Bronchial epithelial cell (primary cell): ENCODE data around the gene RNF44. TPM values are rescaled to one million over a fixed set of nuclear protein-coding genes. Genes with fewer than 3 reads are reported as not detected.

Experiments
- DNase-seq: peaks from one replicate; pipeline ENCODE4 v3.0.0-alpha.2; 2010; ENCODE audit warnings: low read depth
- FAIRE-seq: peaks from 2 replicates; lab custom pipeline; 2011; peaks lifted over from hg19 to GRCh38; lab: Jason Lieb, UNC
- H3K27me3 ChIP-seq: 2 replicates; pipeline ENCODE4 v1.5.1; 2011; ENCODE audit warnings: low read length; ENCODE audit not compliant: control insufficient read depth, insufficient read depth
- H3K36me3 ChIP-seq: 2 replicates; pipeline ENCODE4 v1.5.1; 2011; ENCODE audit warnings: low read length; ENCODE audit not compliant: control insufficient read depth, insufficient read depth
- H3K4me3 ChIP-seq: 2 replicates; pipeline ENCODE4 v1.5.1; 2011; ENCODE audit warnings: mild to moderate bottlenecking, low read depth, low read length, control low read depth
- CTCF ChIP-seq: IDR thresholded peaks from 2 replicates; pipeline ENCODE4 v1.5.1; 2011; ENCODE audit warnings: mild to moderate bottlenecking, moderate library complexity, low read length, control low read depth, inconsistent platforms; ENCODE audit not compliant: insufficient read depth, severe bottlenecking
- total RNA-seq: library from RNA; depleted of rRNA; stranded (reverse); fragments of >200 nt; gene quantifications from 2 replicates; pipeline ENCODE4 v1.2.1, GENCODE V29; 2014

Gene RNF44
- total RNA-seq, 1 donor from 2014 or later = 2.1 TPM

DNA sequence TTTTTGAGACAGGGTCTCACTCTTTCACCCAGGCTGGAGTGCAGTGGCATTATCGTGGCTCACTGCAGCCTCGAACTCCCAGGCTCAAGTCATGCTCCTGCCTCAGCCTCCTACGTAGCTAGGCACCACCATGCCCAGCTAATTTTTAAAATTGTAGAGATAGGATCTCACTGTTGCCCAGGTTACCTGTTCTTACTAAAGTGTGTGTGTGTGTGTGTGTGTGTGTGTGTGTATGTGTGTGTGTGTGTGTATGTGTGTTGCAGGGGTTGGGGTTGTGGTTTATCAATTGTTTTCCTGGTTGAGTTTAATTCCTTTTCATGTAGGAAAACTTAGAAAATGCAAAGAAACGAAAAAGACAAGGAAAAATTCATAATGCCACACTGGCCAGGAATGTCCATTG is 21.8 kb downstream of the RNF44 start:
- no peak for TF ChIP-seq CTCF
- no peak for FAIRE-seq
- Histone ChIP-seq H3K4me3 (no peak overlapping the region), H3K27me3 (no peaks in the 10 kb centered on the region), H3K36me3 (no peaks in the 10 kb centered on the region)
- DNase-seq = no peak

GRCh38 chr5:176514244-176514950 is 22.8 kb downstream of the RNF44 start:
- H3K4me3 ChIP-seq = no peak overlapping the region
- DNase-seq (no peak), FAIRE-seq (no peak)
- no peaks in the 10 kb centered on the region for H3K36me3 ChIP-seq
- no peak for TF ChIP-seq CTCF
- H3K27me3 ChIP-seq = no peaks in the 10 kb centered on the region

DNA sequence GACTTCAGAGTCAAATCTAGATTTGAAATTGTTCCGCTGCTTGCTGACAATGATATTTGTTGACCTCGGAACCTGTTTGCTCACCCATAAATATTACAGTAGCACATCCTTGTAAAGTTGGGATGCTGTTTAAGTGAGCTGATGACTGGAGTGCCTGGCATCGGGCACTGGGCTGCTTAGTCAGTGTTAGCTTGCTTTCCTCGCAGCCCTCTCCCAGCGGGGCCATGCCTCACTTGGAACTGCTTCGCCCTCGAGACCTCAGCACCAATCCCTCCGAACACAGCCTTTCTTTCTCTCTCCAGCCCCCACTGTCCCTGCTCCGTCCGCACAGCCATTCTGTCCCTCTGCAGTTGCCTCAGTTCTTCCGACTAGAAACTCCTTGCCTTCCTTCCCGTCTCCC is 23.4 kb downstream of the RNF44 start:
- no peak for DNase-seq
- no peak overlapping the region for H3K4me3 ChIP-seq
- FAIRE-seq = no peak
- TF ChIP-seq CTCF = no peak
- no peaks in the 10 kb centered on the region for H3K36me3 ChIP-seq
- no peaks in the 10 kb centered on the region for H3K27me3 ChIP-seq

DNA sequence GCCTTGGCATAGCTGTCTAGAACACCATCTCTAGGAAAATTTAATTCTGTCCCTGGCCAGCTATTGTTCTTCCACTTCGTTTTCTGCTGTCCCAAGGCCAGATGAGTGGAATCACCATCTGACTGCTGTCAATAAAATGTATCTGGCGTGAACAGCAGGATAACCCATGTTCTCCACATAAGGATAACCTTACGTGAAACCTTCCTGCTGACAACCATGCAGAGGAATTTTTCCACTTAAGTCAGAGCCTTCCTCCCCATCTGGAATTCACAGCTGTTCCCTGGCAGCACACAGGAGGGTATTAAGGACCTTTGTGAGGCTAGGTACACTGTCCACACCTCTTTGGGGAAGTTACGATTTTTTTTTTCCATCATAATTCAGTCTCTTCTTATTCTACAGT is 28.6 kb downstream of the RNF44 start:
- FAIRE-seq (no peak), DNase-seq (no peak)
- no peaks in the 10 kb centered on the region for H3K27me3 ChIP-seq
- no peak overlapping the region for H3K4me3 ChIP-seq
- H3K36me3 ChIP-seq = peaks cover 3% of the 10 kb centered on the region
- TF ChIP-seq CTCF = no peak

GRCh38 chr5:176507911-176508310 is 29.3 kb downstream of the RNF44 start:
- FAIRE-seq (no peak), DNase-seq (no peak)
- Histone ChIP-seq H3K27me3 (no peaks in the 10 kb centered on the region), H3K4me3 (no peak overlapping the region), H3K36me3 (peaks cover 3% of the 10 kb centered on the region)
- no peak for TF ChIP-seq CTCF

GRCh38 chr5:176503496-176503895 is 33.7 kb downstream of the RNF44 start:
- Histone ChIP-seq H3K27me3 (no peaks in the 10 kb centered on the region), H3K36me3 (peaks cover 18% of the 10 kb centered on the region), H3K4me3 (no peak overlapping the region)
- TF ChIP-seq CTCF = no peak
- FAIRE-seq (no peak), DNase-seq (no peak)
